ENCODE measurements around the gene SHC2.

The SHC2 gene

GRCh38 chr19:375395-376110 is 85.3 kb downstream of the SHC2 start:
- Mint-ChIP-seq H3K9me3 (no peaks in the 10 kb centered on the region), H3K4me3 (no peak overlapping the region), H3K27me3 (ENCODE audit: low read depth) (peaks cover 3% of the 10 kb centered on the region), H3K4me1 (ENCODE audit: low read depth) (peaks cover 4% of the 10 kb centered on the region), H3K36me3 (ENCODE audit: low read depth) (no peaks in the 10 kb centered on the region), H3K27ac (no peak overlapping the region)
- DNase-seq (ENCODE audit: low spot score): no peak

GRCh38 chr19:374886-375235 is 86.0 kb downstream of the SHC2 start:
- Mint-ChIP-seq H3K4me3 (no peak overlapping the region), H3K27ac (no peak overlapping the region), H3K4me1 (ENCODE audit: low read depth) (peaks cover 3% of the 10 kb centered on the region), H3K27me3 (ENCODE audit: low read depth) (peaks cover 3% of the 10 kb centered on the region), H3K36me3 (ENCODE audit: low read depth) (no peaks in the 10 kb centered on the region), H3K9me3 (no peaks in the 10 kb centered on the region)
- DNase-seq (ENCODE audit: low spot score): no peak

- no peak for DNase-seq (ENCODE audit: low spot score)
- H3K27me3 Mint-ChIP-seq (ENCODE audit: low read depth): peaks cover 3% of the 10 kb centered on the region
- H3K4me1 Mint-ChIP-seq (ENCODE audit: low read depth): peaks cover 3% of the 10 kb centered on the region
- H3K9me3 Mint-ChIP-seq: no peaks in the 10 kb centered on the region
- no peaks in the 10 kb centered on the region for H3K36me3 Mint-ChIP-seq (ENCODE audit: low read depth)
- H3K27ac Mint-ChIP-seq: no peak overlapping the region
- H3K4me3 Mint-ChIP-seq: no peak overlapping the region
Measured at GRCh38 chr19:374183-374885, 86.5 kb downstream of the SHC2 start.

GRCh38 chr19:373391-374182 is 87.2 kb downstream of the SHC2 start:
- H3K36me3 Mint-ChIP-seq (ENCODE audit: low read depth): no peaks in the 10 kb centered on the region
- no peak overlapping the region for H3K27ac Mint-ChIP-seq
- H3K27me3 Mint-ChIP-seq (ENCODE audit: low read depth): peaks cover 3% of the 10 kb centered on the region
- no peaks in the 10 kb centered on the region for H3K9me3 Mint-ChIP-seq
- DNase-seq (ENCODE audit: low spot score): no peak
- no peak overlapping the region for H3K4me3 Mint-ChIP-seq
- peaks cover 3% of the 10 kb centered on the region for H3K4me1 Mint-ChIP-seq (ENCODE audit: low read depth)

DNA sequence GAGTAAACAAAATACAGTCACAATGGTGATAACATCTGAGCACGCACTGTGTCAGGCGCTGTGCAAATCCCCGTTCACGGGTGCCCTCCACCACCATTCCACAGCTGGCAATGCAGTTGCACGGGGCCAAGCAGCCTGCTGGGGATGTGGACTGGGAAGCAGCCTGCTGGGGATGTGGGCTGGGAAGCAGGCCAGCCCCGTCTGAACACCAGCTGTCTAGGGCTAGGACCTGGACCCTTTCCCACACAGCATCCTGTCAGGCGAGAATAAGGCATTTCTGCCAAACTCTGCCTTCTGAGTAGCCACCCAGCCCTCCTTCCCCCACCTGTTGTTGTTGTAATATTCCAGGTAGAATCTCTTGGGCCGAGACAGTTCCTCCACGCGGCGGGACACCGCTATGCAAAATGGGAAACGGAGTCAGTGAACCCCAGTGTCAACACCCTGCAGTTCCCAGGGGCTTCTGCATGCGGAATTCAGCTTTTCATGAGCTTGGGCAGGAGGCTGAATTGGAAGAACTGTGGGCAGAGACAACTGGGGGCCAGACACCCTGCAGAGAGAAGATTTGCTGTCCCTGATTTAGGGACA is 88.4 kb downstream of the SHC2 start:
- DNase-seq (ENCODE audit: low spot score): no peak
- Mint-ChIP-seq H3K27me3 (ENCODE audit: low read depth) (peaks cover 3% of the 10 kb centered on the region), H3K4me1 (ENCODE audit: low read depth) (no peaks in the 10 kb centered on the region), H3K9me3 (no peaks in the 10 kb centered on the region), H3K36me3 (ENCODE audit: low read depth) (no peaks in the 10 kb centered on the region), H3K4me3 (no peak overlapping the region), H3K27ac (no peak overlapping the region)

GRCh38 chr19:371501-372168 is 89.2 kb downstream of the SHC2 start:
- DNase-seq (ENCODE audit: low spot score): no peak
- Mint-ChIP-seq H3K27ac (no peak overlapping the region), H3K36me3 (ENCODE audit: low read depth) (no peaks in the 10 kb centered on the region), H3K4me1 (ENCODE audit: low read depth) (no peaks in the 10 kb centered on the region), H3K9me3 (no peaks in the 10 kb centered on the region), H3K27me3 (ENCODE audit: low read depth) (peaks cover 3% of the 10 kb centered on the region), H3K4me3 (no peak overlapping the region)

DNA sequence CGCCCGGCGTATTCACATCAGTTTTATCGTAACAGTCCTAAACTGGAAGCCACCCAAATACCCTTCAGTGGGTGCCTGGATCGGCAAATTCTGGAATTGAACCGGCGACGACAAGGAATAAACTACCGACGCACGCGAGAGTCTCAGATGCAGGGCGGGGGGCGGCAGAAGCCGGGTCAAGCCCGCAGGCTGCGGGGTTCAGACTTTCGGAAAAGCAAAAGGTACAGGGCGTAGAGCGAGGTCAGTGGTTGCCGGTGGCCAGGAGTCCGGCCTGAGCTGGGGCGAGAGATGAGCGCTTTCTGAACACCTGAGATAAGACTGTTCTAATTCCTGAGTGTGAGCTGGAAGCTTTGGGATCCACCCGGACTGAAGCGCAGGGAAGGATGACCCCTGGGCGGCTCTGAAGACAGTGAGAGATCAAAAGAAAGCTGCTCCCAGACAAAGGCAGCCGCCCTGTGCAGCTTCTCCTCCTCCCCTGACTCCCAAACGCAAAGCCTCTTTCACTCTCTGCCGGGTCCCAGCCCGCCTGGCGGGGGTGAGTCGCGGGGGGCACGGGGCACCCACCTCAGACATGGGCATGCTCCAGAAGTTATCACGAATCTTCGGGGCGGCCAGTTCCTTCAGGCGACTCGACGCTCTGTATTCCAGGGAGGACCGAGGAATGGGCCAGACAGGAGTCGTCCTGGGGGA is 90.0 kb downstream of the SHC2 start:
- Mint-ChIP-seq H3K9me3 (no peaks in the 10 kb centered on the region), H3K27ac (no peak overlapping the region), H3K4me1 (ENCODE audit: low read depth) (no peaks in the 10 kb centered on the region), H3K4me3 (no peak overlapping the region), H3K27me3 (ENCODE audit: low read depth) (peaks cover 3% of the 10 kb centered on the region), H3K36me3 (ENCODE audit: low read depth) (no peaks in the 10 kb centered on the region)
- DNase-seq (ENCODE audit: low spot score): no peak

DNA sequence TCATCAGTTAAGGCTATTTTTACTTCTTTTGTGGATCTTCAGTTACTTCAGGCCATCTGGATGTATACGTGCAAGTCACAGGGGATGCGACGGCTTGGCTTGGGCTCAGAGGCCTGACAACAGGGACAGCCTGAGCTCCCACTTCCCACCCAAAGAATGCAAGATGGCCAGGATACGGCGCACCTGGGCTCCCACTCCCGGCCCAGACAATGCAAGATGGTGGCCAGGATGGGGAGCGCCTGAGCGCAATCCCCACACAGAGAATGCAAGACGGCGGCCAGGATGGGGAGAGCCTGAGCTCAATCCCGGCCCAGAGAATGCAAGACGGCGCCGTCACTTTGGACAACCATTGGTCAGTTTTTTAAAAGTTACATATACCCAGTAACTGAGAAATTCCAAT is 91.0 kb downstream of the SHC2 start:
- Mint-ChIP-seq H3K36me3 (ENCODE audit: low read depth) (no peaks in the 10 kb centered on the region), H3K4me1 (ENCODE audit: low read depth) (no peaks in the 10 kb centered on the region), H3K9me3 (no peaks in the 10 kb centered on the region), H3K27ac (no peak overlapping the region), H3K4me3 (no peak overlapping the region), H3K27me3 (ENCODE audit: low read depth) (peaks cover 3% of the 10 kb centered on the region)
- DNase-seq (ENCODE audit: low spot score): no peak

GRCh38 chr19:369256-369655 is 91.6 kb downstream of the SHC2 start:
- Mint-ChIP-seq H3K9me3 (no peaks in the 10 kb centered on the region), H3K27me3 (ENCODE audit: low read depth) (peaks cover 3% of the 10 kb centered on the region), H3K4me3 (no peak overlapping the region), H3K4me1 (ENCODE audit: low read depth) (no peaks in the 10 kb centered on the region), H3K36me3 (ENCODE audit: low read depth) (no peaks in the 10 kb centered on the region), H3K27ac (no peak overlapping the region)
- no peak for DNase-seq (ENCODE audit: low spot score)

DNA sequence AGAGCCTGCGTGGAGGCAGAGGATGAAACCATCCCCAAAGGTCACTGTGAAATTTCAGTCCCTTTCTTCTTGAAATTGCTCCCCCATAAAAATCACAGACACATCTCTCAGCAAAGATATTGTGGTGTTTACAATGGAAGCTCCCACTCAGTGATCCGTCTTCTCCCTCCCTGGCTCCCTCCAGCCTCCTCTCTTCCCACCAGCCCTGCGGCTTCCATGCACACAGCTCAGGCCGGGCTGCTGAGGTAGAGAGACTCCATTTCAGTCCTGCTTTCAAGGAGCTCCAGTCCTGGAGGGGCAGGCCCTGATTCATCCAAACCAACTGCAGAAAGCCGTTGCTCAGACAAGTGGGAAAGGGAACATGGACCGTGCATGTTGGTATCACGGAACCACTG is 92.2 kb downstream of the SHC2 start:
- DNase-seq (ENCODE audit: low spot score): no peak
- Mint-ChIP-seq H3K27ac (no peak overlapping the region), H3K4me3 (no peak overlapping the region), H3K27me3 (ENCODE audit: low read depth) (peaks cover 3% of the 10 kb centered on the region), H3K36me3 (ENCODE audit: low read depth) (no peaks in the 10 kb centered on the region), H3K4me1 (ENCODE audit: low read depth) (no peaks in the 10 kb centered on the region), H3K9me3 (no peaks in the 10 kb centered on the region)

GRCh38 chr19:367963-368629 is 92.7 kb downstream of the SHC2 start:
- Mint-ChIP-seq H3K9me3 (no peaks in the 10 kb centered on the region), H3K27me3 (ENCODE audit: low read depth) (no peaks in the 10 kb centered on the region), H3K4me3 (no peak overlapping the region), H3K36me3 (ENCODE audit: low read depth) (no peaks in the 10 kb centered on the region), H3K4me1 (ENCODE audit: low read depth) (no peaks in the 10 kb centered on the region), H3K27ac (no peak overlapping the region)
- no peak for DNase-seq (ENCODE audit: low spot score)

GRCh38 chr19:367561-367960 is 93.3 kb downstream of the SHC2 start:
- H3K4me3 Mint-ChIP-seq: no peak overlapping the region
- no peak for DNase-seq (ENCODE audit: low spot score)
- no peaks in the 10 kb centered on the region for H3K9me3 Mint-ChIP-seq
- H3K27me3 Mint-ChIP-seq (ENCODE audit: low read depth): no peaks in the 10 kb centered on the region
- H3K36me3 Mint-ChIP-seq (ENCODE audit: low read depth): no peaks in the 10 kb centered on the region
- H3K4me1 Mint-ChIP-seq (ENCODE audit: low read depth): no peaks in the 10 kb centered on the region
- H3K27ac Mint-ChIP-seq: no peak overlapping the region

GRCh38 chr19:366951-367350 is 93.9 kb downstream of the SHC2 start:
- DNase-seq (ENCODE audit: low spot score): no peak
- no peaks in the 10 kb centered on the region for H3K27me3 Mint-ChIP-seq (ENCODE audit: low read depth)

More at GRCh38 chr19:366951-367350, 93.9 kb downstream of the SHC2 start:
- Mint-ChIP-seq H3K9me3 (no peaks in the 10 kb centered on the region), H3K27ac (no peak overlapping the region), H3K4me1 (ENCODE audit: low read depth) (no peaks in the 10 kb centered on the region), H3K4me3 (no peak overlapping the region), H3K36me3 (ENCODE audit: low read depth) (no peaks in the 10 kb centered on the region)

Measured in T-helper 2 cell treated with Interferon-gamma antibody and Interleukin-4, amounts not matched to agents 5 μg/mL and 100 μg/mL, for 36 hours (primary cell).